MV-4-11 (cell line): ENCODE data around the gene RNASE3.
"Not testable (repeated sequence)": the region's sequence is repeated elsewhere in the genome, so short reads cannot be mapped to it uniquely, and the experiment has no call there.

Experiments used
- DNase-seq: peaks from one replicate; lab custom pipeline; 2025; lab: John Stamatoyannopoulos, UW

The RNASE3 gene

GRCh38 chr14:20919038-20919756, 28.0 kb downstream of the RNASE3 start:
- peak; percentile 95 for DNase-seq

- DNase-seq: not testable (repeated sequence)
Measured at GRCh38 chr14:20923766-20924297, 32.6 kb downstream of the RNASE3 start.

GRCh38 chr14:20934148-20934762, 43.1 kb downstream of the RNASE3 start:
- no peak for DNase-seq

GRCh38 chr14:20935303-20935984, 44.3 kb downstream of the RNASE3 start:
- DNase-seq: peak; percentile 74
